ENCODE data around the gene SLC41A3. TPM values are rescaled to one million over a fixed set of nuclear protein-coding genes. Genes with fewer than 3 reads are reported as not detected.

SLC41A3 gene
- total and polyA plus RNA-seq, 2 of the 4 experiments (the other 2 are of a cell fraction), result 30.5 to 43.5 TPM

GRCh38 chr3:126107203-126107939 lies 23.4 kb upstream of the SLC41A3 start:
- H3K4me1 ChIP-seq (ENCODE audit: control insufficient read depth, insufficient read depth, low read length), result peaks cover 2% of the 10 kb centered on the region; the same call in 1 of the 2 replicates
- H2BK15ac ChIP-seq (ENCODE audit: low read depth, low read length), result no peak overlapping the region
- H3K9me1 ChIP-seq (ENCODE audit: insufficient read depth, low read length), result no peaks in the 10 kb centered on the region
- no peak overlapping the region for H3K27ac ChIP-seq (ENCODE audit: insufficient read depth, low read length)
- H4K20me1 ChIP-seq (ENCODE audit: insufficient read depth, low read length), result no peaks in the 10 kb centered on the region
- H2BK120ac ChIP-seq (ENCODE audit: low read depth, low read length), result no peak overlapping the region
- no peak overlapping the region for H3K4me3 ChIP-seq (ENCODE audit: insufficient read depth, low read depth, low read length)
- H3K4ac ChIP-seq (ENCODE audit: low read depth, low read length), result no peak overlapping the region
- H2AK5ac ChIP-seq (ENCODE audit: low read depth, low read length), result no peak overlapping the region
- no peak overlapping the region for H3K56ac ChIP-seq (ENCODE audit: extremely low read depth, insufficient read depth, low read length)
- ChIA-PET POLR2A (ENCODE audit: unreplicated experiment) (no interaction called here), CTCF (interaction anchor here (0.9 kb wide), 1 partner anchor 13 kb away, joined by 4 read pairs; no protein-coding TSS in a partner anchor)
- no peak overlapping the region for H3K9ac ChIP-seq (ENCODE audit: low read depth, low read length)
- no peaks in the 10 kb centered on the region for H3K36me3 ChIP-seq (ENCODE audit: control insufficient read depth, insufficient read depth, low read length)
- no peaks in the 10 kb centered on the region for H3K79me1 ChIP-seq (ENCODE audit: low read depth in 1 of 2, low read length in 2 of 2)
- H2AFZ ChIP-seq (replicated peaks; ENCODE audit: low read length, poor library complexity), result peak overlapping the region; percentile 5
- no peak overlapping the region for H3K14ac ChIP-seq (replicated peaks; ENCODE audit: low read depth, low read length)
- WGBS, 2 experiments (ENCODE audit: extremely low coverage in 2 of 2, insufficient read length in 1 of 2), result 72% methylated on average over 8 of the region's 17 CpGs; no CpG with 5 or more reads in 1 of the 2 experiments
- in situ Hi-C loops (cut with MboI; ENCODE audit: low sequenced_read_pairs) (no loop called here), dilution Hi-C loops (cut with HindIII; ENCODE audit: low sequenced_read_pairs, unreplicated experiment) (no loop called here), intact Hi-C loops (cut with micrococcal nuclease) (no loop called here)
- BruUV-seq (replicated peaks), result no TSS peak
- DNase-seq, result no peak
- no peak overlapping the region for H2BK20ac ChIP-seq (ENCODE audit: low read depth, low read length)
- peak; percentile 33 for ATAC-seq (ENCODE audit: low read depth)
- H3K9me3 ChIP-seq (ENCODE audit: control insufficient read depth, insufficient read depth, low read length), result no peaks in the 10 kb centered on the region
- no peak overlapping the region for H3K4me2 ChIP-seq (ENCODE audit: low read depth, low read length)
- no peak for TF ChIP-seq RCOR1 (IDR thresholded peaks at IDR 0.05; ENCODE audit: insufficient replicate concordance, low read length)
- TF ChIP-seq CEBPB (IDR thresholded peaks at IDR 0.05; ENCODE audit: low read depth, low read length), result no peak
- no peak for TF ChIP-seq MAFK (IDR thresholded peaks at IDR 0.05; ENCODE audit: low read depth, low read length)
- no peak for TF ChIP-seq BHLHE40 (IDR thresholded peaks at IDR 0.05; ENCODE audit: low read depth, low read length)
- TF ChIP-seq ELK1 (IDR thresholded peaks at IDR 0.05; ENCODE audit: borderline replicate concordance, low read depth, low read length), result no peak
- no peak for TF ChIP-seq CTCF (conservative IDR thresholded peaks at IDR 0.05; ENCODE audit: low read depth, low read length)
- TF ChIP-seq POLR2A (IDR thresholded peaks at IDR 0.05; ENCODE audit: low read depth, low read length), result no peak
- TF ChIP-seq MXI1 (IDR thresholded peaks at IDR 0.05; ENCODE audit: borderline replicate concordance, low read depth, low read length), result no peak
- TF ChIP-seq SMC3 (IDR thresholded peaks at IDR 0.05; ENCODE audit: low read depth, low read length), result no peak
- TF ChIP-seq CHD1 (IDR thresholded peaks at IDR 0.05; ENCODE audit: low read depth, low read length), result no peak
- no peak for TF ChIP-seq NFE2L2 (IDR thresholded peaks at IDR 0.05; ENCODE audit: low read depth, low read length)
- no peak overlapping the region for H3K18ac ChIP-seq (ENCODE audit: low read depth, low read length)
- no peak overlapping the region for H2BK5ac ChIP-seq (ENCODE audit: low read depth, low read length, poor library complexity, severe bottlenecking)
- no peak overlapping the region for H4K91ac ChIP-seq (ENCODE audit: insufficient read depth, low read depth, low read length)
- no peak overlapping the region for H3K23ac ChIP-seq (ENCODE audit: low read depth, low read length)
- peaks cover 17% of the 10 kb centered on the region for H3K27me3 ChIP-seq (ENCODE audit: control insufficient read depth, insufficient read depth, low read length)
- H4K5ac ChIP-seq (ENCODE audit: low read depth, low read length), result no peak overlapping the region
- H2AK9ac ChIP-seq (replicated peaks; ENCODE audit: low read depth, low read length, poor library complexity), result no peak overlapping the region
- H4K8ac ChIP-seq (ENCODE audit: low read depth in 2 of 2, low read length in 2 of 2), result no peak overlapping the region

Measured in IMR-90 (cell line).